Suprapubic skin (tissue), 4 donors: ENCODE data around the gene NOSTRIN. TPM values are rescaled to one million over a fixed set of nuclear protein-coding genes. Genes with fewer than 3 reads are reported as not detected.

Experiments
- DNase-seq, 2 donors: peaks; one replicate each; pipeline ENCODE4 v3.0.0-alpha.2; 2019; ENCODE audit warnings: low spot score in 2 of 2
- H3K27ac ChIP-seq: fragments of 200-600 bp; sonication (generic); one replicate; pipeline ENCODE4 v1.5.1; 2019
- H3K27me3 ChIP-seq: fragments of 200-600 bp; sonication (generic); one replicate; pipeline ENCODE4 v1.5.1; 2019
- H3K36me3 ChIP-seq: fragments of 200-600 bp; sonication (generic); one replicate; pipeline ENCODE4 v1.5.1; 2019
- H3K4me1 ChIP-seq: fragments of 200-600 bp; sonication (generic); one replicate; pipeline ENCODE4 v1.5.1; 2019
- H3K4me3 ChIP-seq: fragments of 200-600 bp; sonication (generic); one replicate; pipeline ENCODE4 v1.5.1; 2019; ENCODE audit warnings: mild to moderate bottlenecking
- H3K9me3 ChIP-seq: fragments of 200-600 bp; sonication (generic); one replicate; pipeline ENCODE4 v1.5.1; 2019
- EP300 ChIP-seq: sonication (generic); formaldehyde crosslinking; IDR thresholded peaks from one replicate; pipeline ENCODE4 v1.6.1; 2017; ENCODE audit warnings: antibody characterized with exemption
- POLR2A ChIP-seq, 2 donors: fragments of 450-650 bp; IDR thresholded peaks; one replicate each; pipeline ENCODE4 v1.6.1; 2017; ENCODE audit warnings: antibody characterized with exemption in 2 of 2, mild to moderate bottlenecking in 2 of 2, moderate library complexity in 2 of 2
- POLR2AphosphoS5 ChIP-seq, 3 donors: sonication (generic); formaldehyde crosslinking; IDR thresholded peaks; one replicate each; pipeline ENCODE4 v1.6.1; 2017; ENCODE audit warnings: antibody characterized with exemption in 3 of 3
- WGBS: methylation state at CpG from one replicate; pipeline ENCODE4 v1.1.5; 2018; 5-methylcytosine and 5-hydroxymethylcytosine counted together
- total RNA-seq, 4 donors: library from RNA; depleted of rRNA; stranded (reverse); fragments of >200 nt; gene quantifications; one replicate each; pipeline ENCODE4 v1.1.0, GENCODE V29; 2016
- TF ChIP-seq, protein P1 (sequence below), 2 donors: fragments of 200-600 bp in 1 of 2; fragments of 450-650 bp in 1 of 2; sonication (generic) in 1 of 2; IDR thresholded peaks; one replicate each; pipeline ENCODE4 v1.5.1; 2016 to 2019; ENCODE audit warnings: antibody characterized with exemption in 2 of 2, mild to moderate bottlenecking in 1 of 2, moderate library complexity in 1 of 2

Gene NOSTRIN
- total RNA-seq, 4 donors from 2014 or later: 7.1 to 38.2 (median 9.0) TPM

DNA sequence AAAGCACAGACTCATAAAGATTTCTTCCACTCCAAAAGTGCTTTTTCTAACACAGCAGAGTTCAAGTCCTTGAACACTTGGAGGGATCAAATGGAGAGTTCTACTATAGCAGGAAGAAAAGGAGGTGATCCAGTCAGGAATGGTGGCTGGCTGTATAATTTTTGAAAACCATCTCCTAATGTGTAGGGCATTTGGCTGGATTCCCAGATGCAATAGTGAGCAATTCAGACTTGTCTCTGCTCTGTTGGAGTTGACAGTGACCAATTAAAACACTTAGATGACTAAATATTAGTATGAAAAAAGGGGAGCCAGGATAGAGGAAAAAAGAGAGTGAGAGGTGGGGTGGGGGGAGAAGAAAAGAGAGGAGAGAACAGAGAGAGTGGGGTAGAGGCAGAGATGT is 93.3 kb downstream of the NOSTRIN start:
- no peak overlapping the region for H3K27ac ChIP-seq
- no peaks in the 10 kb centered on the region for H3K9me3 ChIP-seq
- no peak overlapping the region for H3K4me3 ChIP-seq

DNA sequence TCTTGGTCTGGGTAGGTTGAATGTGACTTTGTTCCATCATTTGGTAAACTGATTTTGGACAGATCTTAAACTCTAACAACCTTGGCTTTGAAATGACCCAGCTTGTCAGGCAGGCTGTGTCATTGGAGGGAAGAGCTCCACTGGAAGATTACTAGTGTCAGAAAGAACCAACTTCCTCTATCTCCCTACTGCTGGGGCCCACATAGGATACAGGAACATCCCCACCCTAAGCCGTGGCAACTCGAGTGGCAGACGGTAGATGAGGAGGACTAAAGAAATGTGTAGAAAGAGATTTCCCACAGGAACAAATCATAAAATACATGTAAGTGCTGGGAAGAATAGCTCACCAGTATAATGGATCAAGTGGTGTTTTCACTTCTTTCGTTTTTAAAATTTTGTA is 94.3 kb downstream of the NOSTRIN start:
- Histone ChIP-seq H3K27me3 (no peaks in the 10 kb centered on the region), H3K4me1 (no peaks in the 10 kb centered on the region), H3K9me3 (no peaks in the 10 kb centered on the region), H3K4me3 (no peak overlapping the region), H3K27ac (no peak overlapping the region), H3K36me3 (no peaks in the 10 kb centered on the region)
- 70% methylated on average over 4 of the region's 4 CpGs for WGBS
- TF ChIP-seq POLR2AphosphoS5 (IDR thresholded peaks at IDR 0.05) (no peak), EP300 (no peak), POLR2A (IDR thresholded peaks at IDR 0.05) (no peak)
- TF ChIP-seq, protein P1, sequence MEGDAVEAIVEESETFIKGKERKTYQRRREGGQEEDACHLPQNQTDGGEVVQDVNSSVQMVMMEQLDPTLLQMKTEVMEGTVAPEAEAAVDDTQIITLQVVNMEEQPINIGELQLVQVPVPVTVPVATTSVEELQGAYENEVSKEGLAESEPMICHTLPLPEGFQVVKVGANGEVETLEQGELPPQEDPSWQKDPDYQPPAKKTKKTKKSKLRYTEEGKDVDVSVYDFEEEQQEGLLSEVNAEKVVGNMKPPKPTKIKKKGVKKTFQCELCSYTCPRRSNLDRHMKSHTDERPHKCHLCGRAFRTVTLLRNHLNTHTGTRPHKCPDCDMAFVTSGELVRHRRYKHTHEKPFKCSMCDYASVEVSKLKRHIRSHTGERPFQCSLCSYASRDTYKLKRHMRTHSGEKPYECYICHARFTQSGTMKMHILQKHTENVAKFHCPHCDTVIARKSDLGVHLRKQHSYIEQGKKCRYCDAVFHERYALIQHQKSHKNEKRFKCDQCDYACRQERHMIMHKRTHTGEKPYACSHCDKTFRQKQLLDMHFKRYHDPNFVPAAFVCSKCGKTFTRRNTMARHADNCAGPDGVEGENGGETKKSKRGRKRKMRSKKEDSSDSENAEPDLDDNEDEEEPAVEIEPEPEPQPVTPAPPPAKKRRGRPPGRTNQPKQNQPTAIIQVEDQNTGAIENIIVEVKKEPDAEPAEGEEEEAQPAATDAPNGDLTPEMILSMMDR (IDR thresholded peaks at IDR 0.05): no peak
- no peak for DNase-seq

More for the DNA sequence above, 93.3 kb downstream of the NOSTRIN start:
- Histone ChIP-seq H3K27me3 (no peaks in the 10 kb centered on the region), H3K36me3 (no peaks in the 10 kb centered on the region), H3K4me1 (no peaks in the 10 kb centered on the region)
- DNase-seq: no peak
- TF ChIP-seq EP300 (no peak), POLR2AphosphoS5 (IDR thresholded peaks at IDR 0.05) (no peak), POLR2A (IDR thresholded peaks at IDR 0.05) (no peak)
- TF ChIP-seq, protein P1 (IDR thresholded peaks at IDR 0.05): no peak

DNA sequence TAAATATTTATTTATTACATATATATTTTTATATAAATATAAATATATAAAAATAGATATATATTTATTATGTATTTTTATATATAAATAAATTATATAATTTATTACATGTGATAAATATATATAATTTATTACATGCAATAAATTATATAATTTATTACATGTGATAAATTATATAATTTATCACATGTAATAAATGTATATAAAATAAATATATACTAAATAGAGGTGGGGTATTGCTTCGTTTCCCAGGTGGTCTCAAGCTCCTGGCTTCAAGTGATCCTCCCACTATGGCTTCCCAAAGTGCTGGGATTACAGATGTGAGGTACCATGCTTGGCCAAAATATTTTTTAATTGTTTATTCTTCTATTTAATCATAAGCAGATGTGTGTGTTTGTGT is 95.0 kb downstream of the NOSTRIN start:
- no peaks in the 10 kb centered on the region for H3K36me3 ChIP-seq
- no peak for DNase-seq
- H3K27ac ChIP-seq: no peak overlapping the region
- WGBS: 87% methylated on average over 1 of the region's 1 CpG
- no peaks in the 10 kb centered on the region for H3K9me3 ChIP-seq
- no peak overlapping the region for H3K4me3 ChIP-seq
- no peak for TF ChIP-seq EP300
- TF ChIP-seq POLR2AphosphoS5 (IDR thresholded peaks at IDR 0.05): no peak
- no peak for TF ChIP-seq POLR2A (IDR thresholded peaks at IDR 0.05)
- TF ChIP-seq, protein P1 (IDR thresholded peaks at IDR 0.05): no peak
- H3K27me3 ChIP-seq: no peaks in the 10 kb centered on the region
- no peaks in the 10 kb centered on the region for H3K4me1 ChIP-seq

DNA sequence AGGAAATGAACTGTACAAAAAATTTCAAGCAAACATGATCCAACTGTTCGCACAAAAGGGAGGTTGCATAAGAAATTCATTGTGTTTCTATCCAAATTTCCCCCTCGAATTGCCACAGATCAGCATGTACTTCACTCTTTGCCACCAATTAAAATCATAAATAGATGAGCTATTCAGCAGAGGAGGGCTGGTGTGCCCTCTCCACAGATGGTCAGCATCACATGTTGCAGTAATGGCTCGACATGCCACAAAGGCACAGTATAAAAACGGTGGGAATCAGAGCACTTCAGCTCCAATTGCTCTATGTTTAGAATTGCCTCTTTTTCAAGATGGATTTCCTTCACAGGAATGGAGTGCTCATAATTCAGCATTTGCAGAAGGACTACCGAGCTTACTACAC is 98.6 kb downstream of the NOSTRIN start, which contains the start of gene G6PC2:
TSS of gene G6PC2 (plus strand) at position 289 of the 400 bp plus-strand sequence. CDS start at position 330, 41 bp downstream.
- 71% methylated on average over 5 of the region's 5 CpGs for WGBS
- DNase-seq: no peak
- Histone ChIP-seq H3K4me1 (no peaks in the 10 kb centered on the region), H3K27me3 (no peaks in the 10 kb centered on the region), H3K27ac (no peak within 1 kb of the TSS), H3K9me3 (no peaks in the 10 kb centered on the region), H3K36me3 (no peaks in the 10 kb centered on the region), H3K4me3 (no peak within 1 kb of the TSS)
- TF ChIP-seq POLR2AphosphoS5 (IDR thresholded peaks at IDR 0.05) (no peak), EP300 (no peak), POLR2A (IDR thresholded peaks at IDR 0.05) (no peak)
- TF ChIP-seq, protein P1 (IDR thresholded peaks at IDR 0.05): no peak

DNA sequence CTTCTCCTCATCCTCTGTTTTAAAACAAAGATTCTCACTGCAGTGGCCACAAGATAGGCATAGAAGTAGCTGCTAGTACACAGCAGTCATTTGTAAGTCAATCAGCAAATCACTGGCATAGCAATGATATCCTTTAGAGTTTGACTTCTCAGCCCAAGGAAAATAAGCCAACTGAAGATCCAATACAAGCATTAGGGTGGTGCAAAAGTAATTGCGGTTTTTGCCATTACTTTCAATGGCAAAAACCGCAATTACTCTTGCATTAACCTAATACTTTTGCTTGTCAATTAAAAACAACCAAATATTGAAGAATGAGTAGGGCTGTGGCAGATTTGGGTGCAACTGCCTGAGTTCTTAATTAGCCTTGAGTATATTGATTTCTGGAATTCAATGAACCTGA is 101.5 kb downstream of the NOSTRIN start:
- 93% methylated on average over 2 of the region's 2 CpGs for WGBS
- TF ChIP-seq POLR2A (IDR thresholded peaks at IDR 0.05) (no peak), EP300 (no peak), POLR2AphosphoS5 (IDR thresholded peaks at IDR 0.05) (no peak)
- TF ChIP-seq, protein P1 (IDR thresholded peaks at IDR 0.05): no peak
- no peaks in the 10 kb centered on the region for H3K27me3 ChIP-seq

More for the DNA sequence above, 101.5 kb downstream of the NOSTRIN start:
- DNase-seq: no peak
- H3K4me1 ChIP-seq: no peaks in the 10 kb centered on the region
- no peaks in the 10 kb centered on the region for H3K36me3 ChIP-seq
- no peaks in the 10 kb centered on the region for H3K9me3 ChIP-seq
- no peak overlapping the region for H3K4me3 ChIP-seq
- no peak overlapping the region for H3K27ac ChIP-seq
